GM18868 (cell line): ENCODE data around the gene SP4.
"Not testable (repeated sequence)": the region's sequence is repeated elsewhere in the genome, so short reads cannot be mapped to it uniquely, and the experiment has no call there.

ENCODE experiments used
- ATAC-seq: cut with Tn5 transposase; IDR thresholded peaks from one replicate; pipeline ENCODE4 v1.9.1; 2021; ENCODE audit warnings: mild to moderate bottlenecking, moderate library complexity; ENCODE audit not compliant: unreplicated experiment

Gene SP4

DNA sequence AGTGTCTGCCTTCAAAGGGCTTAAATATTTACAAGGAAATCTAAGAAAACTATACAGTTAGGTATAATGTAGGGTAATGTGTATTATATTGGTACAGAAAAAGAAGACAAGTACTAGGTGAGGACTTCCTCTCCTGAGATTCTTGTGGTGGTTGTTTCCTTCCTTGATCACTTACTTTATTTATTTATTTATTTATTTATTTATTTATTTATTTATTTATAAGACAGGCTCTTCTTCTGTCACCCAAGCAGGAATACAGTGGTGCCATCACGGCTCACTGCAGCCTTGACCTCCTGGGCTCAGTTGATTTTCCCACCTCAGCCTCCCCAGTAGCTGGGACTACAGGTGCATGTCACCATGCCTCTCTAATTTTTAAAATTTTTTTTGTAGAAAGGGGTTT is 96.8 kb downstream of the SP4 start:
- no peak for ATAC-seq

DNA sequence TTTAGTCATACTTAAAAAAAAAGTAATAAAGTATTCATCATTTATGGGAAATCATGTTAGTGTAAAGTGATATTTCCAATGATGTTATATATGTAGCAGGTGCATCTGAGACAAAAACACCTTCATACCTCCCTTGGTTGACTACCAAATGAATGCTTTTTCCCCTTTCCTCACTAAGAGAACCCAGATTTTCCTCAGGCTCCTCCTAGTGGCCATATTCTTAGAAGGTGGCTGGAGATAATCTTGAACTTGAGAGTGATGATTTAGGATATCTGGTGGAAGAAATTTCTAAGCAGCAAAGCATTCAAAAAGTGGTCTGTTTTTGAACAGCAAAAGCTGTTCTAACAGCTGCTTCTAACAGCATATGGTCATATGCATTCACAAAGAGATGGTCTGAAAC is 98.1 kb downstream of the SP4 start:
- no peak for ATAC-seq

DNA sequence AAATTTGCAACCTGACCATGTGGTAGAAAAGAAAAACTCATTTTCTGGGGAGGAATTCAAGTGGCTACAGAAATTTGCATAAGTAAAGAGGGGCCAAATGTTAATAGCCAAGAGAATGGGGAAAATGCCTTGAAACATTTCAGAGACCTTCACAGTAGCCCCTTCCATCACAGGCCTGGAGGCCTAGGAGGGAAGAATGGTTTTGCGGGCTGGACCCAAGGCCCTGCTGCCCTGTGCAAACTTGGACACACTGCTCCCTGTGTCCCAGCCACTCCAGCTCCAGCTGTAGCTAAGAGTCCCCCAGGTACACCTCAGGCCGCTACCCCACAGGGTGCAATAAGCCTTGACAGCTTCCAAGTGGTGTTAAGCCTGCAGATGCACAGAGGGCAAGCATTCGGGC is 98.6 kb downstream of the SP4 start:
- ATAC-seq, result no peak

DNA sequence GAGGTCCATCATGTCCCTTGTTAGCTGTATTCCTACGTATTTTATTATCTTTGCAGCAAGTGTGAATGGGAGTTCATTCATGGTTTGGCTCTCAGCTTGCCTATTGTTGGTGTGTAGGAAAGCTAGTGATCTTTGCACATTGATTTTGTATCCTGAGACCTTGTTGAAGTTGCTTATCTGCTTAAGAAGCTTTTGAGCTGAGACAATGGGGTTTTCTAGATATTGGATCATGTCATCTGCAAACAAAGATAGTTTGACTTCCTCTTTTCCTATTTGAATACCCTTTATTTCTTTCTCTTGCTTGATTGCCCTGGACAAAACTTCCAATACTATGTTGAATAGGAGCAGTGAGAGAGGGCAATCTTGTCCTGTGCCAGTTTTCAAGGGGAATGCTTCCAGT is 104.6 kb downstream of the SP4 start:
- not testable (repeated sequence) for ATAC-seq

DNA sequence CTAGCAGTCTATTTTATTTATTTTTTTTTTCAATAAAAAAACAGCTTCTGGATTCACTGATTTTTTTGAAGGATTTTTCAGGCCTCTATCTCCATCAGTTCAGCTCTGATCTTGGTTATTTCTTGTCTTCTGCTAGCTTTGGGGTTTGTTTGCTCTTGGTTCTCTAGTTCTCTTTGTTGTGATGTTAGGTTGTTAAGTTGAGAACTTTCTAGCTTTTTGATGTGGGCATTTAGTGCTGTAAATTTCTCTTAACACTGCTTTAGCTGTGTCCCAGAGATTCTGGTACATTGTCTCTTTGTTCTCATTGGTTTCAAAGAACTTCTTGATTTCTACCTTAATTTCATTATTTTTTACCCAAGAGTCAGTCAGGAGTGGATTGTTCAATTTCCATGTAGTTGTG is 105.8 kb downstream of the SP4 start:
- ATAC-seq, result not testable (repeated sequence)

DNA sequence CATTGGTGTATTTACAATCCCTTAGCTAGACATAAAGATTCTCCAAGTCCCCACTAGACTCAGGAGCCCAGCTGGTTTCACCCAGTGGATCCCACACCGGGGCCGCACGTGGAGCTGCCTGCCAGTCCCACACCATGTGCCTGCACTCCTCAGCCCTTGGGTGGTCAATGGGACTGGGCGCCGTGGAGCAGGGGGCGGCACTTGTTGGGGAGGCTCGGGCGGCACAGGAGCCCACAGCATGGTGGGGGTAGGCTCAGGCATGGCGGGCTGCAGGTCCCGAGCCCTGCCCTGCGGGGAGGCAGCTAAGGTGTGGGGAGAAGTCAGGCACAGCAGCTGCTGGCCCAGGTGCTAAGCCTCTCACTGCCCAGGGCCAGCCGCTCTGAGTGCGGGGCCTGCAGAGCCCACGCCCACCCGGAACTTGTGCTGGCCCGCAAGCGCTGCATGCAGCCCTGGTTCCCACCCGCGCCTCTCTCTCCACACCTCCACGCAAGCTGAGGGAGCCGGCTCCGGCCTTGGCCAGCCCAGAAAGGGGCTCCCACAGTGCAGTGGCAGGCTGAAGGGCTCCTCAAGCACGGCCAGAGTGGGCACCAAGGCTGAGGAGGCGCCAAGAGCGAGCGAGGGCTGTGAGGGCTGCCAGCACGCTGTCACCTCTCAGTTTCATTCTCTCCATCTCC is 108.7 kb downstream of the SP4 start:
- not testable (repeated sequence) for ATAC-seq

DNA sequence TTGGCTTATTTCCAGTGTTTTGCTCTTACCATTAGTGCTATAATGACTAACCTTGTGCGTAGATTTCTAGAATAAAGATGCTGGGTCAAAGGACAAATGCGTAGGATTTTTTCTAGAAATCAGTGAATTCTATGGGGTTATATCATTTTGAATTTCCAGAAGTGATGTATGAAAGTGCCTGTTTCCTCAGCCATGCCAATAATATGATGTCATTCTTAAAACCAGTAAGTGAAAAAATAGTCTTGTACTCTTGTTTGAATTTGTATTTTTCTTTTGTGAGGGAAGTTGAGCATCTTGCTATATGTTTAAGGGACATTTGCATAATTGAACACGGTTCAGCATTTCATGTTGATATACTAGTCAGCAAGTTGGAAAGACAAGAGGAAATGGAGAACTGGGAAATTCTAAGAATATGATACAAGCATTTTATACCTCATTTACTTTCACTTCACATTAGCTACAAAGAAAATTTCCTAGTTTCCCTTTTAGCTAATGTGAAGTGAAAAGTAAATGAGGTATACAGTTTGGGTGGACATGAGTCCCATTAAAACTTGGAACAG is 111.1 kb downstream of the SP4 start:
- no peak for ATAC-seq

DNA sequence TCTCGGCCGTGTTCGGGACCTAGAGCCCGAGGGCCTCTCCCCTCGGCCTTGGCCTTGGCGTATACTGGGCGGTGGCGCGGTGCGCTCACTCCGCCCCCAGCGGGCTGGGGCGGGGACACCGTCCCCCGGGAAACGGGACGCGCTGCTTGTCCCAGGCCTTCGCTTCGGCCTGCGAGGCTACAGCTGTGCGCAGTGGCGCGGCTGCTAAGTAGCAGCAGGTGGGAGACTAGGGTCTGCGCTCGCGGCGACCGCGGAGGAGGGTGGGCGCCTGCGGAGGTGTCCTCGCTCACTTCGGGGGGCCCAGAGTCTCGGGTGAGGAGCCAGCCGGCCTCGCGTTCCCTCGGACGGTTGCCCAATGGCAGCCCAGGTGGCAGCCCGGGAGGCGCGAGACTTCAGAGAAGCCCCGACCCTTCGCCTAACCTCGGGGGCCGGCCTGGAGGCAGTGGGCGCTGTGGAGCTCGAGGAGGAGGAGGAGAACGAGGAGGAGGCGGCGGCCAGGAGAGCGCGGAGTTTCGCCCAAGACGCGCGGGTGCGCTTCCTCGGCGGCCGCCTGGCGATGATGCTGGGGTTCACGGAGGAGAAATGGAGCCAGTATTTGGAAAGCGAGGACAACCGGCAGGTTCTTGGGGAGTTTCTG is 115.1 kb downstream of the SP4 start, which contains the start of gene DNAH11:
Gene DNAH11, plus strand, starts transcription at position 149 of the 637 bp plus-strand sequence. Its CDS starts 207 bp downstream, at position 356.
- peak; percentile 66 for ATAC-seq

DNA sequence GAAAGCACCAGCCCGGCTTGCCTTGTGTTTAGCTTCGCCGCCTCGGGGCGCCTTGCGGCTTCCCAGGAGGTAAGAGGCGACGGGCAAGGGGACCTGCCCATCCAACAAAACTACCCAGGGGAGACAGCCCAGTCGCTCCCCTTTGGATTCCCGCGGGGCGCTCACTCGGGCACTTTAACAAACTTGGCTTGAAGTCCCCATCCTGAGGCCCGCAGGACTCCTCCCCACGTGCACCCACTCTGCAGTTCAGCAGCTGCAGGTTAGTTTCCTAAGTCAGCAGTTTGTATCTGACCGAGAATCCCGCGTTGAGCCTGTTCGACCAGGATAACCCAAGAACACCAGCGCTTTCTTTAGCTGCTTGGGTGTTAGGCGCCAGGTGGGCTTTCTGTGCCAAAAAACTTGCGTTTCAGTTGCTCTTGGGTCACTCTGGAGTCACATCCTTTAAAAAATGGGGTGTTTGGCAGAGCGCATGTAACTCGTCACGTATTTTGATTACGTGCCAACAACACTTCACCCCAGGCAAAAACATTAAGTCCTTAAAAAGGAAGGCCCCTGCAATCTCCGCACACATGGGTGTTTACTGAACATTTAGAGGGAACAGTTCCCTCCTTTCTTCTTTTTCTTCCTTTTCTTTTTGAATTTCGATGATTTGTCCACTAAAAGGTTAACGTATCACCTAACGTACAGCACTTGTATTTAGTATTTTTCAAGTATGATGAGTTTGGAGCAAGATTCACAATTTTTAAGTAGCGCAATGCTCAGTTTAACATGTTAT is 115.8 kb downstream of the SP4 start:
- no peak for ATAC-seq

DNA sequence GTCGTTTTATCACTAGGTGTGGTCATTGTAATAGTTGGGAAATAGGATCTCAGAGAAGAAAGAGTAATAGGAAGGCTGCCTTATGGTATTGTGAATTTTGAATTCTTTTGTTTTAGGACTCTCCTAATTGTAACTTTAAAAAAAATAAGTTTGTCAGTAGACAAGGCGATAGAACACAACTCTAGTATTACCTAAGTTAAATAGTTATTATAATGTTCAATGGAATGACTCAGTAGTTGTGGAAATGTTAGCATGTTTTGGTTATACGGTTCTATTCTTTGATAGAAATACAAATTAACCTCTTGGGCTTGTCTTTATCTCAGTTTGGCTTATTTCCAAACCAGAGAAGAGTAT is 116.4 kb downstream of the SP4 start:
- ATAC-seq, result no peak

DNA sequence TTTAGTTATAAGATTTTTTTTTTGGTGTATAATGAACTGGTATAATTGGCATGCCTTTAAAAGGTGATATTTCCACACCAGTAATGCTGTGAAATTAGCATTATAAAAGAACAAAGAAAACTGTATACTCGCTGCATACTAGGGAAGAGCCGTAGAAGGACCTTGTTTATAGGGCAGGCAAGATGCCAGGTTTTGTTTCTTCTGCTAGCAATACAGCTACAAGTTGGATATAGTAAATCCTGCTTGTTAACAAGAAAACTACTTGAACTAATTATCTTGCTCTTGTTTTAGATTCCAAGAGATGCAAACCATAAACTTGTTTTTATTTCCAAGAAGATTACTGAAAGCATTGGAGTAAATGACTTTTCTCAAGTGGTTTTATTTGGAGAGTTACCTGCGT is 116.8 kb downstream of the SP4 start:
- no peak for ATAC-seq

DNA sequence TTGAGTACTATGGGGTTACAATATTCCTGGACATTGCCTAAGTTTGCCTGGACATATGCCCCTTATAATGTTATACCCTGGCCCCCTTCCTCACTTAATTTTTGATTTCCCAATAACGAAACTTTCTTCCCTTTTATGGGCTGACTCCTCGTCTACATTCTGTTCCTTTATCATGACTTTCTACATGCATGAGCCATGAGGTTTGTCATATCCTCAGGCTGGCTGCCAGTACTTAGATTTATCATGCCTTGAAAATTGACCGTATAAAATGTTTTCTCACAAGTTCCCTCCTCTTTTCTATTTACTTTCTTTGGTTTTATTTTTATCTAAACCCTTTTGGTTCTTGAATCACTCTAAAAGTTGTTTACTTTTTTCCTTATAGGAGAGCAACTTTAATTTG is 119.6 kb downstream of the SP4 start:
- ATAC-seq, result no peak

DNA sequence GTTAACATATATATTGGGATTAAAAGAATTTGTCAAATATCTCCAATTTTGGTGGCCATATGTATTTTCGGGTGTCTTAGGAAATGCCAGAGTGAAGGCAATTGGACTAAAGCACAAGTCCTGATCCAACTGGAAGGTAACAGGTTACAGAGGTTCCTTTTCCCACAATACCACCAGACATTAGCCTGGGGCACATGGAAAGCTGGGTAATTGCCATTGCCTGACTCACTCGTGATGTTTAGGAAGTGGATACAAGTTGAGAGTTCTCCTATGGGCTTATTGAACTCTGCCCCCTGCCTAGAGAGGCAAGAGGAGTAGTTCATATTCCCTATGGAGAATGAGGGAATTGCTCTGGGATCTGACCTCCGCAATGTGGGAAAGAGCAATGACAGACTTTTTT is 120.6 kb downstream of the SP4 start:
- ATAC-seq, result no peak

DNA sequence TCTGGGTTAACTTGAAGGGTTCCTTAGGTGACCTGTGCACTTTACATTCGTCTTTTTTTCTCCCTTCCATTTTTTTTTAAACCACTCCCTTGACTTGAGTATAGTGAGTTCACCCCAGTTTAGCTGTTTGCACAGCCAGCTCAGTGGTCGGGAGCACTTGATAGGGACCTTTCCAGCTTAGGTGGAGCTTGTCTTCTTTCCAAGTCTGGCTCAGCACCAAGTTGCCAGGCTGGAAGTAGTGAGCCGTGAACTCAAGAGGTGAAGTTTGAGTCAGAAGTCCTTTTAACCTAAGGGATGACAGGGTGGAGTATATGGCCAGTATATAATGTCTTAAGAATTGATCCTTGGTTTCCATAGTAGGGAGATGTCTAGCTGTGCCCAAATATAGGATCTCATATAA is 122.2 kb downstream of the SP4 start:
- no peak for ATAC-seq

DNA sequence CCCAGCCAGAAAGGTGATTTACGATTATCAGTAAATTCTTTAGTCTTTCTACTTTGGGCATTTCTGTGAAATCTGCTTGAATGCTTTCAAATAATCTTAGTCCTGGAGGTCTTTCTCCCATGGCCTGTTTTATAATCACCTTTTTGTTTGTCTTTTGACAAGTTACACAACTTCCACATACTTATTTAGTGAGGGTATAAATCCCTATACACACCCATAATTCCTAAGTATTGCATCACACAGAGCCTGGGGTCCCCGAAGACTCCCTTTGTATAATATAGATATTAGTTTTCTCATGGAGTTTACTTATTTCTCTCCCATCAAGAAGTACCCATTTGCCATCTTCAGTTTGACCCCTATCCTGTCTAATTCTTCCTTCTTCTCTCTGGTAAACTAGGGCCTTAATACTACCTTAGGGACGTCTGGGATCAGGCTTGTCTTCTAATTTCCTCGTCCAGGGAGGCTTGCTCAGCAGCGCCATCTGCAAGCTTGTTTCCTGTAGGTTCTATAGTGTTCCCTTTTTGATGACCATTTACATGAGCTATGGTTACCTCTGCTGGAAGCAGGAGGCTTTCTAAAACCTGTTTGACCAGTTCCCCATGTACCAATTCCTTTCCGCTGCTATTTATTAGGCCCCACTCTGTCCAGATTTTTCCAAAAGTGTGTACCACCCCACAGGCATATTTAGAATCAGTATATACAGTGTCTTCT is 123.1 kb downstream of the SP4 start:
- no peak for ATAC-seq

DNA sequence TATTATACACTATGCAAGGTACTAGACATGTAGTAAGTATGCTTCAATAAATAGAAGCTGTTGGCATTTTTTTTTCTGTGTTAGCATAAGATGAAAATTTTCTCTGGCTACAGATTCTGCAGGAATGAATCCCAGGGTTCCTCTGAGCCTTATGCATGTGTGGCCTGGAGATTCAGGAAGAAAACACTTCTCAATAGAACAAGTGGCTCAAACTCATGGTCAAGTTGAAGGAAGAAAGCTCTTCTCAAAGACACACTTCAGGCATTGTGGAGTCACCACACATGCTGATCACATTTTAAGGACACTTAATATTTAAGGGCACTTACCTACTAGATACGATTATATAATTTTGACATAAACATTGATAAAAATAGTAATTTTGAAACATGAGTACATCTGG is 134.5 kb downstream of the SP4 start:
- no peak for ATAC-seq
